ENCODE measurements around the gene HAGH.

Gene HAGH

DNA sequence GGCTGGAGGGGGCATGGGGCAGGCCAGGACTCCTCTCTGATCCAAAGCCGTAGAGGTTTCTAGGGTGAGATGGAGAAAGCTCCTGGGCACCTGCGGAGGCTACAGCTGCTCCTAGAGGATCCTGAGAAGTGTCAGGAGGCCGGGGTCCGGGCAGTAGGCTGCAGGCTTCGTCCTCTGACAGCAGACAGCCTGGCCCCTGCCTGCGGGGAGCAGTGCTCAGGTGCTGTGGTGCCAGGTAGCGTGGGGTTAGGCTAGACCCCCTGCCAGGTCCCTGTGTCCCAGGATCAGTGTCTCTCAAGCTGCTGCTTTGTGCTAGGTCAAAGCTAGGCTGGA is 52.2 kb downstream of the HAGH start (continued):
- TF ChIP-seq KLF16 (tag by site-specific recombination; IDR thresholded peaks at IDR 0.05) (no peak), ZNF24 (tag by site-specific recombination; IDR thresholded peaks at IDR 0.05) (no peak), ZNF426 (tag by site-specific recombination; IDR thresholded peaks at IDR 0.05) (no peak), ZNF677 (tag by site-specific recombination; IDR thresholded peaks at IDR 0.05) (no peak)
- TF ChIP-seq, protein P1, sequence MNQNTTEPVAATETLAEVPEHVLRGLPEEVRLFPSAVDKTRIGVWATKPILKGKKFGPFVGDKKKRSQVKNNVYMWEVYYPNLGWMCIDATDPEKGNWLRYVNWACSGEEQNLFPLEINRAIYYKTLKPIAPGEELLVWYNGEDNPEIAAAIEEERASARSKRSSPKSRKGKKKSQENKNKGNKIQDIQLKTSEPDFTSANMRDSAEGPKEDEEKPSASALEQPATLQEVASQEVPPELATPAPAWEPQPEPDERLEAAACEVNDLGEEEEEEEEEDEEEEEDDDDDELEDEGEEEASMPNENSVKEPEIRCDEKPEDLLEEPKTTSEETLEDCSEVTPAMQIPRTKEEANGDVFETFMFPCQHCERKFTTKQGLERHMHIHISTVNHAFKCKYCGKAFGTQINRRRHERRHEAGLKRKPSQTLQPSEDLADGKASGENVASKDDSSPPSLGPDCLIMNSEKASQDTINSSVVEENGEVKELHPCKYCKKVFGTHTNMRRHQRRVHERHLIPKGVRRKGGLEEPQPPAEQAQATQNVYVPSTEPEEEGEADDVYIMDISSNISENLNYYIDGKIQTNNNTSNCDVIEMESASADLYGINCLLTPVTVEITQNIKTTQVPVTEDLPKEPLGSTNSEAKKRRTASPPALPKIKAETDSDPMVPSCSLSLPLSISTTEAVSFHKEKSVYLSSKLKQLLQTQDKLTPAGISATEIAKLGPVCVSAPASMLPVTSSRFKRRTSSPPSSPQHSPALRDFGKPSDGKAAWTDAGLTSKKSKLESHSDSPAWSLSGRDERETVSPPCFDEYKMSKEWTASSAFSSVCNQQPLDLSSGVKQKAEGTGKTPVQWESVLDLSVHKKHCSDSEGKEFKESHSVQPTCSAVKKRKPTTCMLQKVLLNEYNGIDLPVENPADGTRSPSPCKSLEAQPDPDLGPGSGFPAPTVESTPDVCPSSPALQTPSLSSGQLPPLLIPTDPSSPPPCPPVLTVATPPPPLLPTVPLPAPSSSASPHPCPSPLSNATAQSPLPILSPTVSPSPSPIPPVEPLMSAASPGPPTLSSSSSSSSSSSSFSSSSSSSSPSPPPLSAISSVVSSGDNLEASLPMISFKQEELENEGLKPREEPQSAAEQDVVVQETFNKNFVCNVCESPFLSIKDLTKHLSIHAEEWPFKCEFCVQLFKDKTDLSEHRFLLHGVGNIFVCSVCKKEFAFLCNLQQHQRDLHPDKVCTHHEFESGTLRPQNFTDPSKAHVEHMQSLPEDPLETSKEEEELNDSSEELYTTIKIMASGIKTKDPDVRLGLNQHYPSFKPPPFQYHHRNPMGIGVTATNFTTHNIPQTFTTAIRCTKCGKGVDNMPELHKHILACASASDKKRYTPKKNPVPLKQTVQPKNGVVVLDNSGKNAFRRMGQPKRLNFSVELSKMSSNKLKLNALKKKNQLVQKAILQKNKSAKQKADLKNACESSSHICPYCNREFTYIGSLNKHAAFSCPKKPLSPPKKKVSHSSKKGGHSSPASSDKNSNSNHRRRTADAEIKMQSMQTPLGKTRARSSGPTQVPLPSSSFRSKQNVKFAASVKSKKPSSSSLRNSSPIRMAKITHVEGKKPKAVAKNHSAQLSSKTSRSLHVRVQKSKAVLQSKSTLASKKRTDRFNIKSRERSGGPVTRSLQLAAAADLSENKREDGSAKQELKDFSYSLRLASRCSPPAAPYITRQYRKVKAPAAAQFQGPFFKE (tag by site-specific recombination; IDR thresholded peaks at IDR 0.05; ENCODE audit: borderline replicate concordance): no peak

DNA sequence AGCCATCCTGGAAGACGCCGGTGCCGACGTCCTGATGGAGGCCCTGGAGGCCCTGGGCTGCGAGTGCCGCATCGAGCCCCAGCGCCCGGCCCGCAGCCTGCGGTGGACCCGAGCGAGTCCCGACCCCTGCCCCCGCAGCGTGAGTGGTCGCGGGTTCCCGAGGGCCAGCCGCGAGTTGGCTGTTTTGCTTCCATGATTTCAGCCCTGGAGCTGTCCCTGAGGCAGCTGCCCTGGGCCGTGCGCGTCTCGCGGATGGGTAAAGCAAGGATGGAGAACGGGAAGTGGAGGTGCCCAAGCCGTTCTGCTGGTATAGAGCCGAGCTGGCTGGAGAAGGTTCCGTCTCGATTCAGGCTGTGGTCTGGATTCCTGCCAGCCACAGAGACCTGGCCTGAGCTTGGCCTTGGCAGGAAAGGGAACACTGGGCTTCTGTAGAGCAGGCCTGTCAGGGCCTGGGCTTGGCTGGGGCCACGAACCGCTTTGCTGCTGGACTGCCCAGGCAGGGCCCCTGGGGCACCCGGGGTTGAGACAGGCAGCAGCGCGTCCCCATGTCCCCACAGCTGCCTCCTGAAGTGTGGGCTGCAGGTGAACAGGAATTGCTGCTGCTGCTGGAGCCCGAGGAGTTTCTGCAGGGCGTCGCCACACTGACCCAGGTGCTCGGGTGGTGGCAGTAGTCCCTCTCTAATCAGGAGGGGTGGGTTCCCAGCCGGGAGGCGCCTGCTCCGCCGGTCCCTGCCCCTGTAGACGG is 52.8 kb downstream of the HAGH start:
- no peaks in the 10 kb centered on the region for H3K9me3 ChIP-seq (ENCODE audit: control insufficient read depth, insufficient read depth, low read depth, low read length)
- POLR2A ChIA-PET: interaction anchor here (1.2 to 2.4 kb wide), 3 partner anchors 9 to 191 kb away, joined by 3 to 22 read pairs (median 10); partner anchors contain the start of genes NUBP2, RPS2 and SPSB3
- H3K36me3 ChIP-seq (ENCODE audit: control insufficient read depth in 2 of 2, insufficient read depth in 1 of 2, low read length in 2 of 2): peaks cover 0 to 72% of the 10 kb centered on the region in 2 experiments; a peak in 1 of 3 replicates
- peak overlapping the region; percentile 95 for H3K4me3 ChIP-seq (ENCODE audit: low read depth, low read length)
- H3K4me1 ChIP-seq (ENCODE audit: control insufficient read depth, insufficient read depth, low read length): peaks cover 9% of the 10 kb centered on the region
- H3K27ac ChIP-seq (ENCODE audit: extremely low read depth, low read depth, low read length): peak overlapping the region; percentile 94
- no peak for TF ChIP-seq OVOL3 (tag by site-specific recombination; IDR thresholded peaks at IDR 0.05)
- no peak for TF ChIP-seq ZNF510 (tag by site-specific recombination; IDR thresholded peaks at IDR 0.05; ENCODE audit: insufficient replicate concordance)
- TF ChIP-seq ZNF24 (tag by site-specific recombination; IDR thresholded peaks at IDR 0.05): 0 out of 2 replicates have a peak, but pooled peaks have one; percentile 3
- TF ChIP-seq KLF1 (tag by site-specific recombination; IDR thresholded peaks at IDR 0.05): peak; percentile 92
- peak; percentile 89 for TF ChIP-seq ZNF600 (tag by site-specific recombination; IDR thresholded peaks at IDR 0.05)
- TF ChIP-seq ZNF571 (tag by site-specific recombination; IDR thresholded peaks at IDR 0.05): no peak
- no peak for TF ChIP-seq KLF7 (tag by site-specific recombination; IDR thresholded peaks at IDR 0.05; ENCODE audit: borderline replicate concordance)
- TF ChIP-seq OSR2 (tag by site-specific recombination; IDR thresholded peaks at IDR 0.05): no peak
- TF ChIP-seq ZXDB (tag by site-specific recombination; IDR thresholded peaks at IDR 0.05): no peak
- no peak for TF ChIP-seq ZBTB1 (tag by site-specific recombination; IDR thresholded peaks at IDR 0.05)
- TF ChIP-seq ZNF335 (tag by site-specific recombination; conservative IDR thresholded peaks at IDR 0.05): peak; percentile 43; the same call in 1 of the 2 replicates
- TF ChIP-seq, protein P2, sequence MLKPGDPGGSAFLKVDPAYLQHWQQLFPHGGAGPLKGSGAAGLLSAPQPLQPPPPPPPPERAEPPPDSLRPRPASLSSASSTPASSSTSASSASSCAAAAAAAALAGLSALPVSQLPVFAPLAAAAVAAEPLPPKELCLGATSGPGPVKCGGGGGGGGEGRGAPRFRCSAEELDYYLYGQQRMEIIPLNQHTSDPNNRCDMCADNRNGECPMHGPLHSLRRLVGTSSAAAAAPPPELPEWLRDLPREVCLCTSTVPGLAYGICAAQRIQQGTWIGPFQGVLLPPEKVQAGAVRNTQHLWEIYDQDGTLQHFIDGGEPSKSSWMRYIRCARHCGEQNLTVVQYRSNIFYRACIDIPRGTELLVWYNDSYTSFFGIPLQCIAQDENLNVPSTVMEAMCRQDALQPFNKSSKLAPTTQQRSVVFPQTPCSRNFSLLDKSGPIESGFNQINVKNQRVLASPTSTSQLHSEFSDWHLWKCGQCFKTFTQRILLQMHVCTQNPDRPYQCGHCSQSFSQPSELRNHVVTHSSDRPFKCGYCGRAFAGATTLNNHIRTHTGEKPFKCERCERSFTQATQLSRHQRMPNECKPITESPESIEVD (tag by site-specific recombination; IDR thresholded peaks at IDR 0.05): no peak
- TF ChIP-seq, protein P3, sequence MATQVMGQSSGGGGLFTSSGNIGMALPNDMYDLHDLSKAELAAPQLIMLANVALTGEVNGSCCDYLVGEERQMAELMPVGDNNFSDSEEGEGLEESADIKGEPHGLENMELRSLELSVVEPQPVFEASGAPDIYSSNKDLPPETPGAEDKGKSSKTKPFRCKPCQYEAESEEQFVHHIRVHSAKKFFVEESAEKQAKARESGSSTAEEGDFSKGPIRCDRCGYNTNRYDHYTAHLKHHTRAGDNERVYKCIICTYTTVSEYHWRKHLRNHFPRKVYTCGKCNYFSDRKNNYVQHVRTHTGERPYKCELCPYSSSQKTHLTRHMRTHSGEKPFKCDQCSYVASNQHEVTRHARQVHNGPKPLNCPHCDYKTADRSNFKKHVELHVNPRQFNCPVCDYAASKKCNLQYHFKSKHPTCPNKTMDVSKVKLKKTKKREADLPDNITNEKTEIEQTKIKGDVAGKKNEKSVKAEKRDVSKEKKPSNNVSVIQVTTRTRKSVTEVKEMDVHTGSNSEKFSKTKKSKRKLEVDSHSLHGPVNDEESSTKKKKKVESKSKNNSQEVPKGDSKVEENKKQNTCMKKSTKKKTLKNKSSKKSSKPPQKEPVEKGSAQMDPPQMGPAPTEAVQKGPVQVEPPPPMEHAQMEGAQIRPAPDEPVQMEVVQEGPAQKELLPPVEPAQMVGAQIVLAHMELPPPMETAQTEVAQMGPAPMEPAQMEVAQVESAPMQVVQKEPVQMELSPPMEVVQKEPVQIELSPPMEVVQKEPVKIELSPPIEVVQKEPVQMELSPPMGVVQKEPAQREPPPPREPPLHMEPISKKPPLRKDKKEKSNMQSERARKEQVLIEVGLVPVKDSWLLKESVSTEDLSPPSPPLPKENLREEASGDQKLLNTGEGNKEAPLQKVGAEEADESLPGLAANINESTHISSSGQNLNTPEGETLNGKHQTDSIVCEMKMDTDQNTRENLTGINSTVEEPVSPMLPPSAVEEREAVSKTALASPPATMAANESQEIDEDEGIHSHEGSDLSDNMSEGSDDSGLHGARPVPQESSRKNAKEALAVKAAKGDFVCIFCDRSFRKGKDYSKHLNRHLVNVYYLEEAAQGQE (tag by site-specific recombination; IDR thresholded peaks at IDR 0.05): 0 out of 2 replicates have a peak, but pooled peaks have one; percentile 25
- no peak for TF ChIP-seq ZFHX2 (tag by site-specific recombination; conservative IDR thresholded peaks at IDR 0.05)
- peak; percentile 67 for TF ChIP-seq ZBTB17 (tag by site-specific recombination; IDR thresholded peaks at IDR 0.05)
- CTCF ChIA-PET: interaction anchor here (0.7 to 1.9 kb wide), 2 partner anchors 9 to 11 kb away, joined by 3 to 14 read pairs; partner anchors contain the start of genes NUBP2 and SPSB3

Measured in HEK293 (cell line).